ENCODE results near the gene KCNJ5.

DNA sequence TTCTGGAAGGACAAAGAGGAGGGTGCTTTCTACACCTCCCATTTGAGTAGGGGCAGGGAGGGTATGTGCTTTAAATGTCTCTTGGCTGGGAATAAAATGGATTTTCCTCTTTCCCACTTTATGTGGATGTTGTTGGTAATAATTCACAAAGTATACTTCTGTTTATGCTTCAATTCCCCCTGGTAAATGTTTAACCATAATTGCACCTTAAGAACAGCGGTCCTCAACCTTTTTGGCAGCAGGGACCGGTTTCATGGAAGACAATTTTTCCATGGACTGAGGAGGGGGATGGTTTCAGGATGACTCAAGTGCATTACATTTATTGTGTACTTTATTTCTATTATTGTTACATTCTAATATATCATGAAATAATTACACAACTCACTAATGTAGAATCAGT, 55.5 kb downstream of the KCNJ5 start:
- TF ChIP-seq CEBPB (IDR thresholded peaks at IDR 0.05) (no peak), YY1 (IDR thresholded peaks at IDR 0.05; ENCODE audit: low read depth) (no peak), EP300 (IDR thresholded peaks at IDR 0.05; ENCODE audit: borderline replicate concordance) (no peak), TAF1 (IDR thresholded peaks at IDR 0.05; ENCODE audit: low read depth) (no peak), CREB1 (IDR thresholded peaks at IDR 0.05; ENCODE audit: low read depth) (no peak), EGR1 (IDR thresholded peaks at IDR 0.05) (no peak), TEAD4 (IDR thresholded peaks at IDR 0.05) (no peak), RAD21 (IDR thresholded peaks at IDR 0.05; ENCODE audit: low read depth) (no peak)
- TF ChIP-seq, protein P1, sequence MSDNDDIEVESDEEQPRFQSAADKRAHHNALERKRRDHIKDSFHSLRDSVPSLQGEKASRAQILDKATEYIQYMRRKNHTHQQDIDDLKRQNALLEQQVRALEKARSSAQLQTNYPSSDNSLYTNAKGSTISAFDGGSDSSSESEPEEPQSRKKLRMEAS (IDR thresholded peaks at IDR 0.05): no peak
